Body of pancreas (tissue), 4 donors: Measurements from ENCODE around the gene LTBP3.
A peak's percentile ranks its signal among the peaks of the same experiment; 100 is the strongest.

Experiments used
- POLR2A ChIP-seq, 3 donors: fragments of 450-650 bp; IDR thresholded peaks; one replicate each; pipeline ENCODE4 v1.6.1; 2016; ENCODE audit warnings: antibody characterized with exemption in 3 of 3, mild to moderate bottlenecking in 2 of 3
- TF ChIP-seq, protein P1 (sequence below), 7 experiments: fragments of 450-650 bp in 4 of 7; fragments of 200-600 bp in 3 of 7; sonication (generic) in 3 of 7; IDR thresholded peaks; one replicate each; pipeline ENCODE4 v1.5.1; 2016 to 2019; ENCODE audit warnings: antibody characterized with exemption in 7 of 7

DNA sequence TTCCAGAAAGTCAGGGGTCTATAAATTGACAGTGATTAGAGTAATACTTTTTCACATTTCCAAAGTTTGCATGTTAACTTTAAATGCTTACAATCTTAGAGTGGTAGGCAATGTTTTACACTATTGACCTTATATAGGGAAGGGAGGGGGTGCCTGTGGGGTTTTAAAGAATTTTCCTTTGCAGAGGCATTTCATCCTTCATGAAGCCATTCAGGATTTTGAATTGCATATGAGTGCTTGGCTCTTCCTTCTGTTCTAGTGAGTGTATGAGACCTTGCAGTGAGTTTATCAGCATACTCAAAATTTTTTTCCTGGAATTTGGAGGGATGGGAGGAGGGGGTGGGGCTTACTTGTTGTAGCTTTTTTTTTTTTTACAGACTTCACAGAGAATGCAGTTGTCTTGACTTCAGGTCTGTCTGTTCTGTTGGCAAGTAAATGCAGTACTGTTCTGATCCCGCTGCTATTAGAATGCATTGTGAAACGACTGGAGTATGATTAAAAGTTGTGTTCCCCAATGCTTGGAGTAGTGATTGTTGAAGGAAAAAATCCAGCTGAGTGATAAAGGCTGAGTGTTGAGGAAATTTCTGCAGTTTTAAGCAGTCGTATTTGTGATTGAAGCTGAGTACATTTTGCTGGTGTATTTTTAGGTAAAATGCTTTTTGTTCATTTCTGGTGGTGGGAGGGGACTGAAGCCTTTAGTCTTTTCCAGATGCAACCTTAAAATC is 54.0 kb downstream of the LTBP3 start:
- TF ChIP-seq POLR2A (IDR thresholded peaks at IDR 0.05) = peak; percentile 9 to 68 (median 67)
- TF ChIP-seq, protein P1, sequence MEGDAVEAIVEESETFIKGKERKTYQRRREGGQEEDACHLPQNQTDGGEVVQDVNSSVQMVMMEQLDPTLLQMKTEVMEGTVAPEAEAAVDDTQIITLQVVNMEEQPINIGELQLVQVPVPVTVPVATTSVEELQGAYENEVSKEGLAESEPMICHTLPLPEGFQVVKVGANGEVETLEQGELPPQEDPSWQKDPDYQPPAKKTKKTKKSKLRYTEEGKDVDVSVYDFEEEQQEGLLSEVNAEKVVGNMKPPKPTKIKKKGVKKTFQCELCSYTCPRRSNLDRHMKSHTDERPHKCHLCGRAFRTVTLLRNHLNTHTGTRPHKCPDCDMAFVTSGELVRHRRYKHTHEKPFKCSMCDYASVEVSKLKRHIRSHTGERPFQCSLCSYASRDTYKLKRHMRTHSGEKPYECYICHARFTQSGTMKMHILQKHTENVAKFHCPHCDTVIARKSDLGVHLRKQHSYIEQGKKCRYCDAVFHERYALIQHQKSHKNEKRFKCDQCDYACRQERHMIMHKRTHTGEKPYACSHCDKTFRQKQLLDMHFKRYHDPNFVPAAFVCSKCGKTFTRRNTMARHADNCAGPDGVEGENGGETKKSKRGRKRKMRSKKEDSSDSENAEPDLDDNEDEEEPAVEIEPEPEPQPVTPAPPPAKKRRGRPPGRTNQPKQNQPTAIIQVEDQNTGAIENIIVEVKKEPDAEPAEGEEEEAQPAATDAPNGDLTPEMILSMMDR (IDR thresholded peaks at IDR 0.05) = no peak
